ENCODE data around the gene UPP2. TPM values are rescaled to one million over a fixed set of nuclear protein-coding genes. Genes with fewer than 3 reads are reported as not detected.

Gene UPP2
- total and polyA plus RNA-seq, 2 of the 13 experiments (the other 11 are each of a cell fraction or from before 2014, with no cell fraction given): 0.07 to 0.28 TPM

GRCh38 chr2:158130832-158131473 is 29.3 kb downstream of the UPP2 start (continued):
- peak; percentile 92 for TF ChIP-seq ZNF503 (CRISPR knock-in tag; IDR thresholded peaks at IDR 0.05)
- no peak for TF ChIP-seq ZNF121 (CRISPR knock-in tag; IDR thresholded peaks at IDR 0.05)
- no peak; the same call in 1 of the 2 replicates for TF ChIP-seq NKX3-1 (CRISPR knock-in tag; IDR thresholded peaks at IDR 0.05)
- no peak for TF ChIP-seq ATF7 (IDR thresholded peaks at IDR 0.05)
- no peak for TF ChIP-seq ATF7 (CRISPR knock-in tag; IDR thresholded peaks at IDR 0.05)
- TF ChIP-seq ZNF276 (CRISPR knock-in tag; IDR thresholded peaks at IDR 0.05; ENCODE audit: low read depth): no peak
- peak; percentile 97; the same call in 1 of the 2 replicates for TF ChIP-seq ZNF512B (CRISPR knock-in tag; IDR thresholded peaks at IDR 0.05; ENCODE audit: borderline replicate concordance)
- TF ChIP-seq HMG20A (CRISPR knock-in tag; IDR thresholded peaks at IDR 0.05; ENCODE audit: borderline replicate concordance): peak; percentile 95
- no peak; the same call in 1 of the 2 replicates for TF ChIP-seq MTA1 (CRISPR knock-in tag; IDR thresholded peaks at IDR 0.05; ENCODE audit: borderline replicate concordance)
- peak; percentile 25; the same call in 1 of the 2 replicates for TF ChIP-seq WIZ (CRISPR knock-in tag; IDR thresholded peaks at IDR 0.05)
- peak; percentile 99 for TF ChIP-seq ZNF281 (CRISPR knock-in tag; IDR thresholded peaks at IDR 0.05; ENCODE audit: borderline replicate concordance)
- peak; percentile 22; the same call in 1 of the 2 replicates for TF ChIP-seq ZBTB33 (CRISPR knock-in tag; IDR thresholded peaks at IDR 0.05)
- TF ChIP-seq NR0B2 (CRISPR knock-in tag; IDR thresholded peaks at IDR 0.05): no peak
- TF ChIP-seq PAF1 (CRISPR knock-in tag; IDR thresholded peaks at IDR 0.05): no peak
- TF ChIP-seq GTF2F1 (IDR thresholded peaks at IDR 0.05; ENCODE audit: low read length): no peak
